ENCODE data around the gene STUB1.

STUB1 gene

DNA sequence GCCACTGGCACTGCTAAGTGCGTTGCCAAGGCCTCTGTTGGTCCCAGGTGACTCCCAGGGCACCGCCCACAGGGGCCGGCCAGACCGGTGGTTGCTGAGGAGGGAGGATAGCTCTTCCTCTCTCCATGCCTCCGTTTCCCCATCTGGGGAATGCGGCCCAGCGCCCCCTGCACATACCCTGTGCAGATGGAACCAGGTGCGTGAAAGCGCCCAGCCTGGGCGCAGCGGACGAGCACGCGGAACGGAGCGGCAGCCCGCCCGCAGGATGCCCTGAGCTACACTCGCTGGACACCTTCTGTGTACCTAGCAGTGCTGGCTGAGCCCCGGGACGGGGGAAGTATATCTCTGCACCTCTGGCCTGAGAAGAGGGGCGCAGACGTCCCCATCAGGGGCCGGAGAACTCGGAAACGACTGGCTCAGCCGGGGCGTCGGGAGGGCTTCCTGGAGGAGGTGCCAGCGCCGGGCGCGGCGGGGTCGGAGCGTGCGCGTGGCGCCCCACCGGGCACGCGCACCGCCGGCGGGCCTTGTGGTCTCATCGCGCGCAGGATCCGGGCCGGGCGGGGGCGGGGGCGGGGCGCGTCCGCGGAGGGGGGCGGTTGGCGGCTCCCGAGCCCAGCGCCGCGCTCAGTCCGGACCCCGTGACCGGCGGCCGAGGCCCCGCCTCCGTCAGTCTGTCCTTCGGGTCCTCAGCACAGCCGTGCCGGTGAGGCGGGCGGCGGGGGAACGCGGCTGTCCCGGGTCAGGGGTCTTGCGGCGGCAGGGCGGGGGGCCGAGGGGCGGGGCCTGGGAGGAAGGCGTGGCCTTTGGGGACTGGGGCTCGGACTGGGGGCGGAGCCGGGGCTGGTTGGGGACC is 46.5 kb downstream of the STUB1 start, which contains the start of the genes CCDC78 and HAGHL:
TSS of gene CCDC78 (minus strand) at position 6 of the 853 bp plus-strand sequence. CDS start 76 bp downstream, outside the sequence.
TSS of gene HAGHL (plus strand) at position 669 of the 853 bp plus-strand sequence. CDS start 404 bp downstream, outside the sequence.
- no peak for FAIRE-seq

DNA sequence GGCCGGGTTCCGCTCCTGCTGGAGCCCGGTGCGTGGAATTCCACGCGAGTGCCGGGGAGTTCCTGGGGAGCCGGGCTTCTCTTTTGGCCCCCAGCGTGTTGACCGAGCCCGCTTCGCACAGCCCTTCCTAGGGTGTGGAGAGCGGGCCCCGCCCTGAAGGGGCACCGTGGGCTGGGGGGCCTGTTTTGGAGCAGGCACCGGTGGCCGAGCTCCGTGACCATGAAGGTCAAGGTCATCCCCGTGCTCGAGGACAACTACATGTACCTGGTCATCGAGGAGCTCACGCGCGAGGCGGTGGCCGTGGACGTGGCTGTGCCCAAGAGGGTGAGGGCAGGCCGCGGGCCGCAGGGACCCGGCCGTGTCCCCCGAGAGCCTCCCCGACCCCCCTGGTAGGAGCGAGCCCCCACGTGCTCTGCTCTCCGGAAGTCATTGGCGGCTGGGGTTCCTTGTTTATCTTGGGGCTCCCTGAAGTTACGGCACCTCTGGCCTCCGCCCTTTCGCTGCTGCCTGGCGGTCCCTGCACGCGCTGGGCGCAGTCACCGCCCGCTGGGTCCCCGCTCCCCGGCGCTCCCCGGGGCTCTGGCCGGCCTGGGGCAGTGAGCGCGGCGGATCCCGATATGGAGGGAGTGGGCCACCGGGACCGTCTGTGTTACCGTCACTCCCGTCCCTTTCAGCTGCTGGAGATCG is 47.2 kb downstream of the STUB1 start:
- FAIRE-seq, result no peak

DNA sequence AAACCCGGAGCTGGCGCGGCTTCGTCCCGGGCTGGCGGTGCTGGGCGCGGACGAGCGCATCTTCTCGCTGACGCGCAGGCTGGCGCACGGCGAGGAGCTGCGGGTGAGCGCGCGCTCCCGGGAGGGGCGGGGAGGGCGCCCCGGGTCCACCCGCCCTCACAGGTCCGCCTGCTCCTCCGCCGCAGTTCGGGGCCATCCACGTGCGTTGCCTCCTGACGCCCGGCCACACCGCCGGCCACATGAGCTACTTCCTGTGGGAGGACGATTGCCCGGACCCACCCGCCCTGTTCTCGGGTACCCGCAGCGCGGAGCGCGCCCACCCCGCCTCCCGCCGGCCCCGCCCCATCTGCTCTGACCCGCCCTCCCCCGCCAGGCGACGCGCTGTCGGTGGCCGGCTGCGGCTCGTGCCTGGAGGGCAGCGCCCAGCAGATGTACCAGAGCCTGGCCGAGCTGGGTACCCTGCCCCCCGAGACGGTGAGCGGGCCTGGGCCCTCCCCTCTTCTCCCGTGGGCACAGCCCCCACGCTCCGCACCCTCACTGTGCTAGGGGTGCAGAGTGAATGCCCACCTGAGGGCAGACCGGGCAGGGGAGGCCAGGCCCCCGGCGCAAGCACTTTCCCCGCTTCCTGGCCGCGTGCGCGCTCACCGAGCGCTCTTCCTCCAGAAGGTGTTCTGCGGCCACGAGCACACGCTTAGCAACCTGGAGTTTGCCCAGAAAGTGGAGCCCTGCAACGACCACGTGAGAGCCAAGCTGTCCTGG is 48.1 kb downstream of the STUB1 start:
- no peak for FAIRE-seq

DNA sequence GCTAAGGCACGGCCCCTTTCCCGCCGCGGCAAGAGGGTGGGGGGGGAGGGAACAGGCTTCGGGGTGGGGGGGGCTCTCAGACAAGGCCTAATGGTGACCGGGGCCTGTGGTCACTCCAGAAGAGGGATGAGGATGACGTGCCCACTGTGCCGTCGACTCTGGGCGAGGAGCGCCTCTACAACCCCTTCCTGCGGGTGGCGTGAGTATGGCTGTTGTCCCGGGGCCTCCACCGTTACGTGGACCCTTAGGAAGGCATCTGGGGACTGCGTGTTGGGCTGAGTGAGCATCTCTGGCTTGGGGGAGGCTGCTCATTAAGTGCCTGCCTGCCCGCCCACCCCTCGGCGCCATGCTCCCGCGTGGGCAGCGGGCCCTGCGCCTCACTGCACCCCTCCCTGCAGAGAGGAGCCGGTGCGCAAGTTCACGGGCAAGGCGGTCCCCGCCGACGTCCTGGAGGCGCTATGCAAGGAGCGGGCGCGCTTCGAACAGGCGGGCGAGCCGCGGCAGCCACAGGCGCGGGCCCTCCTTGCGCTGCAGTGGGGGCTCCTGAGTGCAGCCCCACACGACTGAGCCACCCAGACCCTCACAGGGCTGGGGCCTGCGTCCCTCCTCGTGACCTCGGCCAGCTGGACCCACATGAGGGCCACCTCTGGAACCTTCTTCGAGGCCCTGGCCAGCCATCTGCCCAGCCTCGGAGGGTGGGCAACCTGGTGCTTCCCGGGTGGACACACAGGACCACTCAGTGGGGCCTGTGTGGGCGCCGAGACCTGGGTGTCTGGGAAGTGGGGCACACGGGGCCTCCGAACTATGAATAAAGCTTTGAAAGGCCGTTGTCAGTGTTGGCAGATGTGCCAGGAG is 48.9 kb downstream of the STUB1 start:
- FAIRE-seq, result no peak

DNA sequence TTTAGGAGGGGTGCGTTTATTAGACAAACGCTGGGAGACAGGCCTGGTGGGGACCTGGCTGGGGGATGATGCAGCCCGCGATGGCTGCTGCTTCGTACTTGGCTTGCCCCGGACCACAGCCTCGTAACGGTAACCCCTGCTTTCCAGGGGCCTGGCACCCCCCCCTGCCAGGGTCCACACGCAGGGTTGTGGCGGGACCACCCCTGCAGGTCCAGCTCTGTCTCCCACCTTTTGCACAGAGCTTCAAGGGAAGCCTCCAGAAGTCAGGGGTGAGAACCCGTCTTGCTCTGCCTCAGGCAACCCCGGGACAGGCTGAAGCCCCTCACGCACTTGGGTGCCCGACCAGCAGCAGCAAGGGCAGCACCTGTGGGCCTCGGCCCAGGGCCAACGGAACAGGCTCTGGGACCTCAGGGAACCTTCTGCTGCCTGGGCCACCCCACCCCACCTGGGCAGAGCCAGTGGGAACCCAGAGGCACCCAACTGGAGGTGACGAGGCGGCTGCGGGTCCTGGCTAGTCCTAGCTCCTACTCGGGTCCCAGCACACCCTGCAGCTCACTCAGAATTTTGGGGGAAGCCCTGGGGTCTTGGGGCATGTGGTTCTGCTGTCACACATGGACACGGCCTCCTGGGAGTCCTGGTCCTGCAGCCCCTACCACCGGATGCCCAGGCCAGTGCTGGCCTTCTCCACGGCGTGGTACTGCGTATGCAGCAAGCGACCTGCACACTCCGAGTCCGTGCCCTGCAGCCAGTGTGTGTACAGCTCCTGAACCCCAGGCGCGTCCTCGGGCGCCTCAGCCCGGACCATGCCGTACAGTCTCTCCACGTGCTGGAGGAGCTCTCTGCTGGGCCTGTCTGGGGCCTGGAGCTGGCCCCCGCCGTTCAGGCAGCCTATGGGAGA is 49.8 kb downstream of the STUB1 start:
- no peak for FAIRE-seq

DNA sequence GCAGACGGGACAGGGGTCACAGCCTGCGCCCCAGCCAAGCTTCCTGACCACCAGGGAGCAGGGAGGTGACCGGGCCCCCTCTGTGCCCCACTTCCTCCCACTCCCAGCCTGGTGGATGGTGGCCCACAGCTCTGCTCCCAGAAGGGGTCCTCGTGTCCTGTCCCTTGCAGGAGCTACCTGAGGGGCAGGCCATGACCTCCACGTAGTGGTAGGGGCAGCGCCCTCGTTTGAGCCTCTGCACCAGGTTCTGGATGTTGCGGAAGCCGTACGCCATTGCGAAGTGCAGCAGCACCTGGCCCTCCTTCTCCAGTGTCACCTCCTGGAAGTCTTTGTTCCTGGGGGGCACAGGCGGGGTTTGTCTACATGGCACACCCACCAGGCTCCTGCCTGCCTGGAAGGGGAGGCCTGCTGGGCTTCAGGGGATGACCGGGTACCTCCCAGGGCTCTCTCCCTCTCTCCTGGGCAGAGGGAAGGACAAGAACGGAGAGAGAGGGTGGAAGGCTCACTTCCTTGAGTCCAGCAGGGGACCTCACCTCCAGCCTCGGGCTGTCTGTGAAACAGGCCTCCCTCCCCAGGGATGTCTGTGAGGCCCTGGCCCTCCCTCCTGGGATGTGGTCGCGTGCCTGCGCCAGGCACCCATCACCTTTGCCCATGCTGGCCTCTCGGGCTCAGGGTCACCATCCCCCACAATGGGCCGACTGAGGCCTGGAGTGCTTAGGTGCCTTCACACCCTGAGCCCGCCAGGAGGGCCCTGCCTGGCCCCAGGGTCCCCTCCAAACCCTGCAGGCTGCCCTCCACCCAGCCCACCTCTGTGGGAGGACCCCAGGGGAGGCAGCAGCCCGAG is 50.7 kb downstream of the STUB1 start:
- no peak for FAIRE-seq

DNA sequence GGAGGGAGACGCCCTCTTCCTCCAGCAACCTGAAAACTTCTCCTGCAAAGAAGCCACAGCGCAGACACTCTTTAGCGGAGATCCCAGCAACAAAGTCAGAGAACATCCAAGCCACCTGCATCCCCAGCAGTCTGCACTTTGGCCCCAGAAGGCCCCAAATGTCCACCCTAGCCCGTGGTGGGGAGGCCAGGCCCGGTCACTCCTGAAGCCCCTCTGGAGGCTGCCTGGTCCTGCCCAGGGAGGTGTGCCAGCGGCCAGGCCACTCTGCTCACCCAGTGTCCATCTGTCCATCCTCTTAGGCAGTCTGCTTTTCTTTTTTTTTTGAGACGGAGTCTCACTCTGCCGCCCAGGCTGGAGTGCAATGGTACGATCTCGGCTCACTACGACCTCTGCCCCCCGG is 52.1 kb downstream of the STUB1 start:
- FAIRE-seq, result no peak

Measured in TTC549 (cell line).